ENCODE data around the gene GORASP2. TPM values are rescaled to one million over a fixed set of nuclear protein-coding genes. Genes with fewer than 3 reads are reported as not detected.

GORASP2 gene
- total and polyA plus RNA-seq, 2 of the 4 experiments (the other 2 are of a cell fraction): 53.1 to 156 TPM

GRCh38 chr2:170886386-170886785, 42.7 kb upstream of the GORASP2 start:
- H2AFZ ChIP-seq (replicated peaks; ENCODE audit: low read length, poor library complexity): no peak overlapping the region
- H4K20me1 ChIP-seq (ENCODE audit: insufficient read depth, low read length): no peaks in the 10 kb centered on the region
- ChIA-PET CTCF (interaction anchor here (2.3 kb wide), 1 partner anchor 14 kb away, joined by 8 read pairs; no protein-coding TSS in a partner anchor), POLR2A (ENCODE audit: unreplicated experiment) (no interaction called here)
- DNase-seq (peak; percentile 29), ATAC-seq (ENCODE audit: low read depth) (no peak; the same call in 1 of the 2 replicates)
- H4K91ac ChIP-seq (ENCODE audit: insufficient read depth, low read depth, low read length): no peak overlapping the region
- no peak for TF ChIP-seq MAZ (IDR thresholded peaks at IDR 0.05; ENCODE audit: borderline replicate concordance, low read depth, low read length)
- TF ChIP-seq RFX5 (IDR thresholded peaks at IDR 0.05; ENCODE audit: low read depth, low read length): no peak
- TF ChIP-seq FOS (IDR thresholded peaks at IDR 0.05; ENCODE audit: low read depth, low read length): no peak
- no peak for TF ChIP-seq RCOR1 (IDR thresholded peaks at IDR 0.05; ENCODE audit: insufficient replicate concordance, low read length)
- no peak for TF ChIP-seq CEBPB (IDR thresholded peaks at IDR 0.05; ENCODE audit: low read depth, low read length)
- TF ChIP-seq BHLHE40 (IDR thresholded peaks at IDR 0.05; ENCODE audit: low read depth, low read length): no peak
- TF ChIP-seq, protein P1, sequence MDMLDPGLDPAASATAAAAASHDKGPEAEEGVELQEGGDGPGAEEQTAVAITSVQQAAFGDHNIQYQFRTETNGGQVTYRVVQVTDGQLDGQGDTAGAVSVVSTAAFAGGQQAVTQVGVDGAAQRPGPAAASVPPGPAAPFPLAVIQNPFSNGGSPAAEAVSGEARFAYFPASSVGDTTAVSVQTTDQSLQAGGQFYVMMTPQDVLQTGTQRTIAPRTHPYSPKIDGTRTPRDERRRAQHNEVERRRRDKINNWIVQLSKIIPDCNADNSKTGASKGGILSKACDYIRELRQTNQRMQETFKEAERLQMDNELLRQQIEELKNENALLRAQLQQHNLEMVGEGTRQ (IDR thresholded peaks at IDR 0.05; ENCODE audit: low read depth, low read length): no peak
- TF ChIP-seq, protein P2, sequence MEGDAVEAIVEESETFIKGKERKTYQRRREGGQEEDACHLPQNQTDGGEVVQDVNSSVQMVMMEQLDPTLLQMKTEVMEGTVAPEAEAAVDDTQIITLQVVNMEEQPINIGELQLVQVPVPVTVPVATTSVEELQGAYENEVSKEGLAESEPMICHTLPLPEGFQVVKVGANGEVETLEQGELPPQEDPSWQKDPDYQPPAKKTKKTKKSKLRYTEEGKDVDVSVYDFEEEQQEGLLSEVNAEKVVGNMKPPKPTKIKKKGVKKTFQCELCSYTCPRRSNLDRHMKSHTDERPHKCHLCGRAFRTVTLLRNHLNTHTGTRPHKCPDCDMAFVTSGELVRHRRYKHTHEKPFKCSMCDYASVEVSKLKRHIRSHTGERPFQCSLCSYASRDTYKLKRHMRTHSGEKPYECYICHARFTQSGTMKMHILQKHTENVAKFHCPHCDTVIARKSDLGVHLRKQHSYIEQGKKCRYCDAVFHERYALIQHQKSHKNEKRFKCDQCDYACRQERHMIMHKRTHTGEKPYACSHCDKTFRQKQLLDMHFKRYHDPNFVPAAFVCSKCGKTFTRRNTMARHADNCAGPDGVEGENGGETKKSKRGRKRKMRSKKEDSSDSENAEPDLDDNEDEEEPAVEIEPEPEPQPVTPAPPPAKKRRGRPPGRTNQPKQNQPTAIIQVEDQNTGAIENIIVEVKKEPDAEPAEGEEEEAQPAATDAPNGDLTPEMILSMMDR (conservative IDR thresholded peaks at IDR 0.05; ENCODE audit: low read depth, low read length): no peak
- no peak for TF ChIP-seq MAFK (IDR thresholded peaks at IDR 0.05; ENCODE audit: low read depth, low read length)
- no peak for TF ChIP-seq RAD21 (IDR thresholded peaks at IDR 0.05; ENCODE audit: low read length)
- TF ChIP-seq SMC3 (IDR thresholded peaks at IDR 0.05; ENCODE audit: low read depth, low read length): no peak
- TF ChIP-seq ELK1 (IDR thresholded peaks at IDR 0.05; ENCODE audit: borderline replicate concordance, low read depth, low read length): no peak
- no peak for TF ChIP-seq POLR2A (IDR thresholded peaks at IDR 0.05; ENCODE audit: low read depth, low read length)
- no peak for TF ChIP-seq CHD1 (IDR thresholded peaks at IDR 0.05; ENCODE audit: low read depth, low read length)
- no peak for TF ChIP-seq NFE2L2 (IDR thresholded peaks at IDR 0.05; ENCODE audit: low read depth, low read length)
- TF ChIP-seq MXI1 (IDR thresholded peaks at IDR 0.05; ENCODE audit: borderline replicate concordance, low read depth, low read length): no peak
- no peaks in the 10 kb centered on the region for H3K36me3 ChIP-seq (ENCODE audit: control insufficient read depth, insufficient read depth, low read length)
- no CpG with 5 or more reads among the region's 1 CpG for WGBS, 2 experiments (ENCODE audit: extremely low coverage in 2 of 2, insufficient read length in 1 of 2)
- H3K18ac ChIP-seq (ENCODE audit: low read depth, low read length): no peak overlapping the region
- peaks cover 4% of the 10 kb centered on the region; the same call in 1 of the 2 replicates for H3K27me3 ChIP-seq (ENCODE audit: control insufficient read depth, insufficient read depth, low read length)
- no peaks in the 10 kb centered on the region for H3K9me1 ChIP-seq (ENCODE audit: insufficient read depth, low read length)
- no peak overlapping the region for H2BK15ac ChIP-seq (ENCODE audit: low read depth, low read length)
- intact Hi-C loops (cut with micrococcal nuclease): no loop called here
- H3K4me3 ChIP-seq (ENCODE audit: insufficient read depth, low read depth, low read length): no peak overlapping the region
- H2BK120ac ChIP-seq (ENCODE audit: low read depth, low read length): no peak overlapping the region
- H4K8ac ChIP-seq (ENCODE audit: low read depth in 2 of 2, low read length in 2 of 2): no peak overlapping the region
- no peaks in the 10 kb centered on the region for H3K4me1 ChIP-seq (ENCODE audit: control insufficient read depth, insufficient read depth, low read length)
- H3K14ac ChIP-seq (replicated peaks; ENCODE audit: low read depth, low read length): no peak overlapping the region
- no peak overlapping the region for H3K4ac ChIP-seq (ENCODE audit: low read depth, low read length)
- dilution Hi-C loops (cut with HindIII; ENCODE audit: low sequenced_read_pairs, unreplicated experiment): no loop called here
- H3K9me3 ChIP-seq (ENCODE audit: control insufficient read depth, insufficient read depth, low read length): no peaks in the 10 kb centered on the region
- no TSS peak for BruUV-seq (replicated peaks)
- no peak overlapping the region for H3K4me2 ChIP-seq (ENCODE audit: low read depth, low read length)
- in situ Hi-C loops (cut with MboI; ENCODE audit: low sequenced_read_pairs): no loop called here
- H2AK9ac ChIP-seq (replicated peaks; ENCODE audit: low read depth, low read length, poor library complexity): no peak overlapping the region
- H2AK5ac ChIP-seq (ENCODE audit: low read depth, low read length): no peak overlapping the region
- H3K27ac ChIP-seq (ENCODE audit: insufficient read depth, low read length): no peak overlapping the region
- no peak overlapping the region for H3K56ac ChIP-seq (ENCODE audit: extremely low read depth, insufficient read depth, low read length)
- H2BK5ac ChIP-seq (ENCODE audit: low read depth, low read length, poor library complexity, severe bottlenecking): no peak overlapping the region
- no peak overlapping the region for H4K5ac ChIP-seq (ENCODE audit: low read depth, low read length)
- no peak overlapping the region for H2BK20ac ChIP-seq (ENCODE audit: low read depth, low read length)
- no peaks in the 10 kb centered on the region for H3K79me1 ChIP-seq (ENCODE audit: low read depth in 1 of 2, low read length in 2 of 2)
- H3K23ac ChIP-seq (ENCODE audit: low read depth, low read length): no peak overlapping the region
- H3K9ac ChIP-seq (ENCODE audit: low read depth, low read length): no peak overlapping the region
